Mesendoderm (in vitro differentiated cells): ENCODE measurements around the gene MTG1.
"Not testable (repeated sequence)": the region's sequence is repeated elsewhere in the genome, so short reads cannot be mapped to it uniquely, and the experiment has no call there.

ENCODE experiments used
- DNase-seq: peaks from one replicate; pipeline ENCODE4 v3.0.0; 2013
- H2AK5ac ChIP-seq: 2 replicates; pipeline ENCODE4 v1.6.1; 2013; ENCODE audit warnings: low read length, inconsistent platforms
- H2BK120ac ChIP-seq: 2 replicates; pipeline ENCODE4 v1.6.1; 2013; ENCODE audit warnings: low read depth, mild to moderate bottlenecking, low read length, moderate library complexity, mixed read lengths
- H2BK15ac ChIP-seq: replicated peaks from 2 replicates; pipeline ENCODE4 v1.6.1; 2013; ENCODE audit warnings: low read depth, mild to moderate bottlenecking, moderate library complexity
- H2BK5ac ChIP-seq: 2 replicates; pipeline ENCODE4 v1.6.1; 2013; ENCODE audit warnings: low read length, inconsistent platforms
- H3K18ac ChIP-seq: 2 replicates; pipeline ENCODE4 v1.6.1; 2013; ENCODE audit warnings: mild to moderate bottlenecking, low read length, mixed read lengths
- H3K23ac ChIP-seq: one replicate; pipeline ENCODE4 v1.6.1; 2013; ENCODE audit warnings: low read length
- H3K27ac ChIP-seq: 2 replicates; pipeline ENCODE4 v1.5.1; 2013; ENCODE audit warnings: low read depth, mild to moderate bottlenecking, inconsistent platforms, low read length, moderate library complexity
- H3K27me3 ChIP-seq: 2 replicates; pipeline ENCODE4 v1.6.1; 2013; ENCODE audit warnings: low read length, control low read depth, mild to moderate bottlenecking, inconsistent platforms; ENCODE audit not compliant: insufficient read depth, poor library complexity
- H3K36me3 ChIP-seq: 2 replicates; pipeline ENCODE4 v1.6.1; 2013; ENCODE audit warnings: low read length, inconsistent platforms; ENCODE audit not compliant: control insufficient read depth, insufficient read depth
- H3K4ac ChIP-seq: one replicate; pipeline ENCODE4 v1.6.1; 2013; ENCODE audit warnings: low read depth, mild to moderate bottlenecking, low read length, moderate library complexity
- H3K4me1 ChIP-seq: 2 replicates; pipeline ENCODE4 v1.6.1; 2013; ENCODE audit warnings: low read depth, low read length, inconsistent platforms; ENCODE audit not compliant: control insufficient read depth
- H3K4me2 ChIP-seq: 2 replicates; pipeline ENCODE4 v1.6.1; 2013; ENCODE audit warnings: low read length
- H3K4me3 ChIP-seq: 2 replicates; pipeline ENCODE4 v1.5.1; 2013; ENCODE audit warnings: mild to moderate bottlenecking, low read length
- H3K56ac ChIP-seq: one replicate; pipeline ENCODE4 v1.6.1; 2013; ENCODE audit warnings: low read length
- H3K79me1 ChIP-seq: 2 replicates; pipeline ENCODE4 v1.6.1; 2013; ENCODE audit warnings: low read length, inconsistent platforms
- H3K79me2 ChIP-seq: 2 replicates; pipeline ENCODE4 v1.6.1; 2013; ENCODE audit warnings: mild to moderate bottlenecking, low read length; ENCODE audit not compliant: control insufficient read depth, insufficient read depth
- H3K9ac ChIP-seq: 2 replicates; pipeline ENCODE4 v1.6.1; 2013; ENCODE audit warnings: low read length, inconsistent platforms
- H4K5ac ChIP-seq: one replicate; pipeline ENCODE4 v1.6.1; 2013; ENCODE audit warnings: low read length
- H4K8ac ChIP-seq: one replicate; pipeline ENCODE4 v1.6.1; 2013; ENCODE audit warnings: low read depth, mild to moderate bottlenecking, control low read depth, low read length, moderate library complexity
- WGBS: extraction: QIAGEN DNeasy Blood & Tissue Kit; methylation state at CpG from one replicate; pipeline ENCODE4 v1.1.7; 2013; ENCODE audit warnings: low lambda C conversion rate, missing lambda C conversion rate; ENCODE audit not compliant: insufficient coverage; ENCODE audit errors: extremely low coverage; 5-methylcytosine and 5-hydroxymethylcytosine counted together

MTG1 gene

DNA sequence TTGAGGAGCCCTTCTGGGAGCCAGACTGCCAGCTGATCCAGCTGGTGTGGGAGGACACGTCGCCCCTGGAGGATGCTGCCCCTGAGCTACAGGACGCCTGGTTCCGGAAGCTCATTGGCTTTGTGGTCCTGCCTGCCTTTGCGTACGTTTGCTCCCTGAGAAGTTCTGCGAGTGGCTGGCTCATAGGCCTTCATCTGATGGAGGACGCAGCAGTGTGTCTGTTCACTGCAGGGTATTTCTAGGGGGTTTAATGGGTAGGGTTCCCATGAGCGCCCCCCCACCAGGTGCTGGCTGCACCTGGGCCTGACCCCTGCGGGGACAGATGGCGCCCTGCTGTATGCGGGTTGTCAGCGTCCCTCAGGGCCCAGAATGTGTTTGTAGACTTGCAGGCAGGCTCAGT is 9.9 kb upstream of the MTG1 start:
- Histone ChIP-seq H3K27ac (no peak overlapping the region), H2BK5ac (no peak overlapping the region), H2BK15ac (no peak overlapping the region), H4K8ac (no peak overlapping the region), H3K9ac (no peak overlapping the region), H3K79me2 (no peaks in the 10 kb centered on the region), H2BK120ac (no peak overlapping the region), H3K27me3 (no peaks in the 10 kb centered on the region), H3K18ac (no peak overlapping the region), H3K4me1 (no peaks in the 10 kb centered on the region), H3K36me3 (no peaks in the 10 kb centered on the region), H4K5ac (no peak overlapping the region), H3K4me2 (no peak overlapping the region), H3K4ac (no peak overlapping the region), H3K4me3 (no peak overlapping the region), H3K23ac (no peak overlapping the region), H2AK5ac (no peak overlapping the region), H3K79me1 (no peaks in the 10 kb centered on the region), H3K56ac (no peak overlapping the region)
- WGBS = no CpG with 5 or more reads among the region's 13 CpGs
- DNase-seq = no peak

GRCh38 chr10:133385214-133385613 is 8.7 kb upstream of the MTG1 start:
- no peak overlapping the region for H4K8ac ChIP-seq
- H3K79me1 ChIP-seq = no peaks in the 10 kb centered on the region
- no peak overlapping the region for H3K4me2 ChIP-seq
- no peak overlapping the region for H3K23ac ChIP-seq
- H3K4ac ChIP-seq = no peak overlapping the region
- H2BK15ac ChIP-seq = no peak overlapping the region
- no peak overlapping the region for H2AK5ac ChIP-seq
- no peak overlapping the region for H3K4me3 ChIP-seq
- H3K56ac ChIP-seq = no peak overlapping the region
- H4K5ac ChIP-seq = no peak overlapping the region
- no peak for DNase-seq
- H3K79me2 ChIP-seq = no peaks in the 10 kb centered on the region
- H2BK5ac ChIP-seq = no peak overlapping the region
- H2BK120ac ChIP-seq = no peak overlapping the region
- H3K36me3 ChIP-seq = no peaks in the 10 kb centered on the region
- no peaks in the 10 kb centered on the region for H3K4me1 ChIP-seq
- H3K9ac ChIP-seq = no peak overlapping the region
- no peak overlapping the region for H3K18ac ChIP-seq
- H3K27ac ChIP-seq = no peak overlapping the region
- WGBS = no CpG with 5 or more reads among the region's 2 CpGs
- no peaks in the 10 kb centered on the region for H3K27me3 ChIP-seq

- H3K56ac ChIP-seq, H3K4me2 ChIP-seq, H2BK15ac ChIP-seq, H2BK5ac ChIP-seq, H3K18ac ChIP-seq, H3K4me1 ChIP-seq, DNase-seq, H2AK5ac ChIP-seq, H3K27ac ChIP-seq, H4K8ac ChIP-seq, H3K79me1 ChIP-seq, H3K9ac ChIP-seq, H3K79me2 ChIP-seq, H3K23ac ChIP-seq, H4K5ac ChIP-seq, H3K27me3 ChIP-seq, H2BK120ac ChIP-seq, H3K4me3 ChIP-seq, H3K36me3 ChIP-seq, H3K4ac ChIP-seq: not testable (repeated sequence)
- no CpG with 5 or more reads among the region's 4 CpGs for WGBS
These were observed 7.0 kb upstream of the MTG1 start for GRCh38 chr10:133386951-133387350.

DNA sequence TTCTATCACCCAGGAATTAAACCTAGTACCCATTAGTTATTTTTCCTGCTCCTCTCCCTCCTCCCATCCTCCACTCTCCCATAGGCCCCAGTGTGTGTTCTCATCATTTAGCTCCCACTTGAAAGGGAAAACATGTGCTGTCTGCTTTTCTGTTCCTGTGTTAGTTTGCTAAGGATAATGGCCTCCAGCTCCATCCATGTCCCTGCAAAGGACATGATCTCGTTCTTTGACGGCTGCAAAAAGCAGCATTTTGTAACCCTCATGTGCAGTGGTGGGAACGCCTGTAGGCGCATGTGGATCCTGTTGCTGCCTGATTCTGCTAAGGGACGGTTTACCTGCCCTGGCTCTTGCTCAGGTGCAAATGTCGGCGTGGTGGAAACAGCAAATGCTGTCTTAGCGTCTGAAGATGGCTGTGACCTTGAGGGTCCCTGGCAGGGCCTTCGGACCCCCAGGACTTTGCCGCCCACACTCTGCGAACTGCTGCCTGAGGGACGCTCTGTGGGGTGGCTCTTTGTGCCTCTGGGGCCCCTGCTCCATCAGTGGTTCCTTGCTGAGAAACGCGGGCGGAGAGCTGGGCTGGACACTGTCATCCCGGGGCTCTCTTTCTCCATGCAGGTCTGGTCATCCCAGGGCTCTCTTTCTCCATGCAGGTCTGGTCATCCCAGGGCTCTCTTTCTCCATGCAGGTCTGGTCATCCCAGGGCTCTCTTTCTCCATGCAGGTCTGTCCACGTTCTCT is 5.6 kb upstream of the MTG1 start:
- no peaks in the 10 kb centered on the region for H3K79me1 ChIP-seq
- no peak overlapping the region for H3K4me3 ChIP-seq
- H2BK120ac ChIP-seq = no peak overlapping the region
- no peaks in the 10 kb centered on the region for H3K4me1 ChIP-seq
- H2AK5ac ChIP-seq = no peak overlapping the region
- no peak overlapping the region for H4K8ac ChIP-seq
- no peak overlapping the region for H3K18ac ChIP-seq
- no peak overlapping the region for H2BK5ac ChIP-seq
- WGBS = no CpG with 5 or more reads among the region's 17 CpGs
- H3K4ac ChIP-seq = no peak overlapping the region
- no peak overlapping the region for H2BK15ac ChIP-seq
- no peaks in the 10 kb centered on the region for H3K27me3 ChIP-seq
- no peak overlapping the region for H3K9ac ChIP-seq
- no peaks in the 10 kb centered on the region for H3K36me3 ChIP-seq
- DNase-seq = no peak
- no peak overlapping the region for H4K5ac ChIP-seq
- H3K56ac ChIP-seq = no peak overlapping the region
- H3K79me2 ChIP-seq = no peaks in the 10 kb centered on the region
- no peak overlapping the region for H3K4me2 ChIP-seq
- no peak overlapping the region for H3K27ac ChIP-seq
- H3K23ac ChIP-seq = no peak overlapping the region

GRCh38 chr10:133388973-133389818 is 4.8 kb upstream of the MTG1 start:
- H3K9ac ChIP-seq = no peak overlapping the region
- DNase-seq = no peak
- H4K5ac ChIP-seq = no peak overlapping the region
- no peak overlapping the region for H4K8ac ChIP-seq
- no peaks in the 10 kb centered on the region for H3K79me2 ChIP-seq
- no peaks in the 10 kb centered on the region for H3K27me3 ChIP-seq
- H3K27ac ChIP-seq = no peak overlapping the region
- no peak overlapping the region for H2AK5ac ChIP-seq
- no peaks in the 10 kb centered on the region for H3K4me1 ChIP-seq
- no peak overlapping the region for H3K4me2 ChIP-seq
- no CpG with 5 or more reads among the region's 39 CpGs for WGBS
- no peak overlapping the region for H3K4me3 ChIP-seq
- no peaks in the 10 kb centered on the region for H3K36me3 ChIP-seq
- no peak overlapping the region for H3K23ac ChIP-seq
- H2BK15ac ChIP-seq = no peak overlapping the region
- no peak overlapping the region for H2BK5ac ChIP-seq
- H3K79me1 ChIP-seq = no peaks in the 10 kb centered on the region
- no peak overlapping the region for H3K18ac ChIP-seq
- no peak overlapping the region for H2BK120ac ChIP-seq
- no peak overlapping the region for H3K56ac ChIP-seq
- no peak overlapping the region for H3K4ac ChIP-seq
